GM12892 (cell line): ENCODE results near the gene TANGO2.

Experiments used
- POLR2A ChIP-seq: IDR thresholded peaks from 2 replicates; pipeline ENCODE4 v1.6.1; 2011; ENCODE audit warnings: low read depth, low read length, control low read depth
- POLR2AphosphoS5 ChIP-seq: IDR thresholded peaks from 2 replicates; pipeline ENCODE4 v1.6.1; 2011; ENCODE audit warnings: low read depth, low read length, control low read depth

- TF ChIP-seq POLR2A (no peak), POLR2AphosphoS5 (no peak)
These were observed 86.6 kb downstream of the TANGO2 start for GRCh38 chr22:20107471-20107901.
